ENCODE results near the gene PDS5B.
"Not testable (repeated sequence)": the region's sequence is repeated elsewhere in the genome, so short reads cannot be mapped to it uniquely, and the experiment has no call there.

The PDS5B gene

GRCh38 chr13:32796754-32797153 lies 210.5 kb downstream of the PDS5B start:
- DNase-seq (ENCODE audit: low spot score), result no peak

GRCh38 chr13:32802159-32802558 lies 215.9 kb downstream of the PDS5B start:
- DNase-seq (ENCODE audit: low spot score), result no peak

DNA sequence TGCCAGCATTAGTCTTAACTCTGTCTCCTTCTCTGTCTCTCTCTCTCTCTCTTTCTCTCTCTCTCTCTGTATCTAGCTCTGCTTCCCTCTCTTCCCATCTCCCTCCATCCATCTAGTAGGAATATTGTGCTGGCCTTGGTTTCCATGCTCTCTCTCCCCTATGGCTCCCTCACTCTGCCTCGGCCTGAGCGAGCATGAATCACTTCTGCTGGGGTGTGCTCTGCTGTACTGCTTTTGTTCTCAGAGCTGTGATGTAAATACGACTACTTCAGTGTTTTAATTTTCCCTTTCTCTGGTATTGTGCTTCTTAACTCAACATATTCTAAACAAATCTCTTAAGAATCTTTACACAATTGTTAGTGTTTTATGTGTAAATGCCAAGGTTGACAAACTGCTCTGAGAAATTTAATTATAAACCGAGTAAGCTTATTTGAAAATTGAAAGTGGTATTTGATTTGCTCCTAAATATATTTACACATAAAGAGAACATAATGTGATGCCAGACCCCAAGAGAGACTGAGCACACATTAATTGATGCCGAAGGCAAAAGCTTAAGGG lies 218.5 kb downstream of the PDS5B start:
- no peak for DNase-seq (ENCODE audit: low spot score)

DNA sequence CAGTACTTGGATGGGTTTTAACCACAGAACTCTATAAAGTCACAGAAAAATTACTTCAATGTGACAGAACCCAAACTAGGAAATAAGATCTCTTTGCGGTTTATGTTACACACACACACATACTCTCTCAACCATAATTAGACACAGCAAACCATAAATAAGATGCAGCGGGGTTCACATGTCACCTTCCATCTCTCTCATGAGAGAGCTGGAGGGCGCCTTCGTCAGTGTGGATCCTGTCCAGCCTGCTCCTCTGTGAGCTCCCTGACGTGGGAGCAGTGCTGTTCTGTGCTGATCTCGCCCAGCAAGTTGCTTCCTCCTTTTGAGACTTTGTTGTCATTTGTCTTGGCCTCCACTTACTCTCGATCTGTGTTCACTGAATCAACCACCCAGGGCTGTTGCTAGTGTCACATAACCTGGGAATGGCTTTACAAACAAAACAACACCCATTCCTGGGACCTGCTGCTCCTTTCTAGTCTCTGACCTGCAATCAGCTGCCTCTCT lies 225.1 kb downstream of the PDS5B start:
- DNase-seq (ENCODE audit: low spot score), result no peak

- no peak for DNase-seq (ENCODE audit: low spot score)
Observed at GRCh38 chr13:32821149-32821688, 235.0 kb downstream of the PDS5B start.

GRCh38 chr13:32822771-32823170 lies 236.5 kb downstream of the PDS5B start:
- DNase-seq (ENCODE audit: low spot score), result no peak

- DNase-seq (ENCODE audit: low spot score), result no peak
Observed at GRCh38 chr13:32823597-32823996, 237.3 kb downstream of the PDS5B start.

DNA sequence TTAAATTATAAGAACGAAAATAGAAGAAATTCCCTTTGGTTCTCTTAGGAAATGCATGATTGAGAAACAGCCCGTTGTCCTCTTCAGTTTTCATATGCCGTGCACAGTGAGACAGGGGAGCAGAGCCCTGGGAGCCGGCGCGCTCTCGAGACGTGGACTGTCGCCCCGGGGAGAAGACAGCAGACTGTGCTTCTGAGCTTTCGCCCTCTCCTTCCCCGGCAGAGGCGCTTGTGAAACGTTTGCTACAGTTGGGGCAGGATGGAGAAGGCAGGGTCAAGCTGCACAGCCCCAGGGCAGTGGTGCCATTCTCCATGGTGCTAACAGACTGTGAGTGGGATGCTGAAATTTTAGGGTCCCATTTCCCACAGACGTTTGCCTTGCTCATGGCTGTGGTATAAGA lies 237.8 kb downstream of the PDS5B start:
- DNase-seq (ENCODE audit: low spot score), result no peak

DNA sequence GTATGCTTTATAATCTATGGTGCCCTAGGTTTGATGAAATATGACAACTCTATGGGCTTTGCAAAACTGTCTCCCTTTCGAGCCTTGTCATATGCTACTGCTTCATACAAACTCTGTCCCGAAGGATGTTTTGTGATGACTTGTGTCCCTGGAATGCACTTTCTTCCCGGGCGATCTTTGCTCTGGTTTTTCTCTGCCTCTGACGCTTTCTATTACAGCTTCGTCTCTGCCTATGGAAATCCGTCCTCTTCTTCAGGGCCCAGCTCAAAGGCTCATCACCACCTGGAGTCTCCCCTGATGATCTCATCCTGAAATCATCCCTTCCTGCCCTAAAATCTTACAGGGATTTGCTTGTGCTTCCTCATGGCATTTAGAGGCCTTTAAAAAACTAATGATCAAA lies 238.4 kb downstream of the PDS5B start:
- DNase-seq (ENCODE audit: low spot score), result no peak

DNA sequence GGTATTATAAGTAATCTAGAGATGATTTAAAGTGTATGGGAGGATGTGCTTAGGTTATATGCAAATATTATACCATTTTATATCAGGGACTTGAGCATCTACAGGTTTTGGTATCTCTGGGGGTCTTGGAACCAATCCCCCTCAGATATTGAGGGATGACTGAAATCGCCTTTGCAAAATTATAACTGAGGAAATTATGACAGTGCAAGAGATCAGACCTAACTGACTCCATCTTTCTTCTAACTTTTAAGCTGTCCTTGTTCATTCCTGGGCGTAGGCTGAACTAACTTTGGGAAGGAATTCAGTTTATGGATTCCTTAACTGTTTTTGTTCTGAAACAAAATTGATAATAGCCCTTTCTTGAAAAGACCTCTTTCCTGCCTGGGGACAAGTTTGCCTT lies 239.2 kb downstream of the PDS5B start:
- DNase-seq (ENCODE audit: low spot score), result no peak

GRCh38 chr13:32826372-32826771 lies 240.1 kb downstream of the PDS5B start:
- DNase-seq (ENCODE audit: low spot score), result not testable (repeated sequence)

Measured in CD4-positive, alpha-beta T cell treated with Interleukin-15 for 4 hours (primary cell).